Gastroesophageal sphincter (tissue), 3 donors: ENCODE data around the gene E2F1.

Experiments
- EP300 ChIP-seq: sonication (generic); formaldehyde crosslinking; IDR thresholded peaks from one replicate; pipeline ENCODE4 v1.6.1; 2017; ENCODE audit warnings: antibody characterized with exemption, mild to moderate bottlenecking
- POLR2AphosphoS5 ChIP-seq: sonication (generic); formaldehyde crosslinking; IDR thresholded peaks from one replicate; pipeline ENCODE4 v1.6.1; 2017; ENCODE audit warnings: antibody characterized with exemption
- TF ChIP-seq, protein P1 (sequence below), 4 experiments: fragments of 200-600 bp in 2 of 4; fragments of 450-650 bp in 2 of 4; sonication (generic) in 1 of 4; IDR thresholded peaks; one replicate each; pipeline ENCODE4 v1.5.1; 2017 to 2019; ENCODE audit warnings: antibody characterized with exemption in 4 of 4, mild to moderate bottlenecking in 2 of 4, moderate library complexity in 2 of 4

DNA sequence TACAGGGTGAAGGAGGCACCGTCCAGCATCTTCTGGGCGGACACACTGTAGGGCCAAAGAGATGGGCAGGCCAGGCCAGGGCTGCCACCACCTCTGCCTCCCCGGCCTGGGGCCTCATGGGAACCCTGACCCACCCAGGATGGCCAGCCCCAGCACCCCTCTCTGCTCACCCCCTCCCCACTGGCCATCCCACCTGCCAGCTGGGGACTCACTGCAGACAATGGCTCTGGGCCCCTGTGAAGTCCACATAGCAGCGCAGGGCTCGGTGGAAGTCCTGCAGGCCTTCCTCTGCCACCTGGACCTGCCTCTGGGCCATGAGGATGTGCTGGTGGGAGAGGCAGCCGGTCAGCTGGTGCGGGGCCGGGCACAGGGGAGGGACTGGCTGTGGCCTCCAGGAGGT, 27.7 kb downstream of the E2F1 start:
- no peak for TF ChIP-seq POLR2AphosphoS5
- TF ChIP-seq EP300 = no peak
- TF ChIP-seq, protein P1, sequence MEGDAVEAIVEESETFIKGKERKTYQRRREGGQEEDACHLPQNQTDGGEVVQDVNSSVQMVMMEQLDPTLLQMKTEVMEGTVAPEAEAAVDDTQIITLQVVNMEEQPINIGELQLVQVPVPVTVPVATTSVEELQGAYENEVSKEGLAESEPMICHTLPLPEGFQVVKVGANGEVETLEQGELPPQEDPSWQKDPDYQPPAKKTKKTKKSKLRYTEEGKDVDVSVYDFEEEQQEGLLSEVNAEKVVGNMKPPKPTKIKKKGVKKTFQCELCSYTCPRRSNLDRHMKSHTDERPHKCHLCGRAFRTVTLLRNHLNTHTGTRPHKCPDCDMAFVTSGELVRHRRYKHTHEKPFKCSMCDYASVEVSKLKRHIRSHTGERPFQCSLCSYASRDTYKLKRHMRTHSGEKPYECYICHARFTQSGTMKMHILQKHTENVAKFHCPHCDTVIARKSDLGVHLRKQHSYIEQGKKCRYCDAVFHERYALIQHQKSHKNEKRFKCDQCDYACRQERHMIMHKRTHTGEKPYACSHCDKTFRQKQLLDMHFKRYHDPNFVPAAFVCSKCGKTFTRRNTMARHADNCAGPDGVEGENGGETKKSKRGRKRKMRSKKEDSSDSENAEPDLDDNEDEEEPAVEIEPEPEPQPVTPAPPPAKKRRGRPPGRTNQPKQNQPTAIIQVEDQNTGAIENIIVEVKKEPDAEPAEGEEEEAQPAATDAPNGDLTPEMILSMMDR (IDR thresholded peaks at IDR 0.05) = no peak
